GM18873 (cell line): ENCODE data around the gene ALKBH8.
"Not testable (repeated sequence)": the region's sequence is repeated elsewhere in the genome, so short reads cannot be mapped to it uniquely, and the experiment has no call there.

Experiments
- ATAC-seq: cut with Tn5 transposase; IDR thresholded peaks from one replicate; pipeline ENCODE4 v1.9.1; 2021; ENCODE audit warnings: mild to moderate bottlenecking, moderate library complexity, moderate number of reproducible peaks; ENCODE audit not compliant: unreplicated experiment, low FRiP score

ALKBH8 gene

GRCh38 chr11:107581147-107581546 is 15.6 kb upstream of the ALKBH8 start:
- no peak for ATAC-seq

- not testable (repeated sequence) for ATAC-seq
Measured at GRCh38 chr11:107579169-107579568, 13.6 kb upstream of the ALKBH8 start.

- ATAC-seq = no peak
Measured at GRCh38 chr11:107577346-107577711, 11.8 kb upstream of the ALKBH8 start.

- not testable (repeated sequence) for ATAC-seq
Measured at GRCh38 chr11:107576497-107577345, 11.2 kb upstream of the ALKBH8 start.

- no peak for ATAC-seq
Measured at GRCh38 chr11:107573438-107573837, 7.9 kb upstream of the ALKBH8 start.

GRCh38 chr11:107570015-107570414 is 4.5 kb upstream of the ALKBH8 start:
- ATAC-seq = no peak

GRCh38 chr11:107567739-107568335 is 2.3 kb upstream of the ALKBH8 start:
- ATAC-seq = no peak

- ATAC-seq = no peak
Measured at GRCh38 chr11:107566569-107566968, 1.0 kb upstream of the ALKBH8 start.

- ATAC-seq = not testable (repeated sequence)
Measured at GRCh38 chr11:107565955-107566501, 493 bp upstream of the ALKBH8 start.

GRCh38 chr11:107564877-107565218 is 687 bp downstream of the ALKBH8 start:
- ATAC-seq = no peak

GRCh38 chr11:107563702-107564101 is 1.8 kb downstream of the ALKBH8 start:
- ATAC-seq = no peak

- ATAC-seq = no peak
Measured at GRCh38 chr11:107562647-107563208, 2.8 kb downstream of the ALKBH8 start.

GRCh38 chr11:107561688-107562087 is 3.8 kb downstream of the ALKBH8 start:
- ATAC-seq = no peak

GRCh38 chr11:107550304-107550703 is 15.2 kb downstream of the ALKBH8 start:
- no peak for ATAC-seq

- no peak for ATAC-seq
Measured at GRCh38 chr11:107549954-107550285, 15.6 kb downstream of the ALKBH8 start.

GRCh38 chr11:107549253-107549953 is 16.1 kb downstream of the ALKBH8 start:
- ATAC-seq = no peak

- ATAC-seq = no peak
Measured at GRCh38 chr11:107547961-107548360, 17.6 kb downstream of the ALKBH8 start.

GRCh38 chr11:107545101-107545514 is 20.4 kb downstream of the ALKBH8 start:
- no peak for ATAC-seq

- no peak for ATAC-seq
Measured at GRCh38 chr11:107538821-107539220, 26.7 kb downstream of the ALKBH8 start.

GRCh38 chr11:107538239-107538638 is 27.3 kb downstream of the ALKBH8 start:
- no peak for ATAC-seq

GRCh38 chr11:107537155-107537554 is 28.4 kb downstream of the ALKBH8 start:
- ATAC-seq = not testable (repeated sequence)
